ENCODE measurements around the gene PHF23. TPM values are rescaled to one million over a fixed set of nuclear protein-coding genes. Genes with fewer than 3 reads are reported as not detected.

PHF23 gene
- total RNA-seq, 1 experiment from 2014 or later: 32.7 TPM

GRCh38 chr17:7232114-7232513 lies 7.1 kb downstream of the PHF23 start:
- H2AFZ ChIP-seq (ENCODE audit: low read length): no peak overlapping the region
- TF ChIP-seq EZH2phosphoT487 (IDR thresholded peaks at IDR 0.05; ENCODE audit: borderline replicate concordance, low read length) (no peak), CTCF (conservative IDR thresholded peaks at IDR 0.05; ENCODE audit: low read depth, low read length) (no peak), EZH2 (IDR thresholded peaks at IDR 0.05; ENCODE audit: low read length, unreplicated experiment) (no peak)
- intact Hi-C loops (cut with micrococcal nuclease): no loop called here
- ChIA-PET CTCF (no interaction called here), POLR2A (ENCODE audit: unreplicated experiment) (no interaction called here)
- no peak overlapping the region for H3K9ac ChIP-seq (ENCODE audit: low read length)
- peak; percentile 1 for DNase-seq
- peaks cover 8% of the 10 kb centered on the region for H3F3A ChIP-seq (ENCODE audit: low read length, unreplicated experiment)
- H3K27me3 ChIP-seq (ENCODE audit: low read length): no peaks in the 10 kb centered on the region
- peaks cover 8% of the 10 kb centered on the region; the same call in 1 of the 2 replicates for H4K20me1 ChIP-seq (ENCODE audit: low read length)
- H3K4me1 ChIP-seq (ENCODE audit: insufficient read depth, low read length): peaks cover 30% of the 10 kb centered on the region
- peaks cover 53% of the 10 kb centered on the region for H3K79me2 ChIP-seq (ENCODE audit: low read length)
- no peaks in the 10 kb centered on the region for H3K9me3 ChIP-seq (ENCODE audit: low read length)
- peak overlapping the region; percentile 89 for H3K4me3 ChIP-seq (ENCODE audit: low read length)
- peaks cover 10% of the 10 kb centered on the region; the same call in 1 of the 2 replicates for H3K36me3 ChIP-seq (ENCODE audit: low read depth, low read length)
- peak overlapping the region; percentile 81 for H3K4me2 ChIP-seq (ENCODE audit: low read length)
- BruUV-seq (replicated peaks): TSS peak; percentile 13
- H3K9me2 ChIP-seq (replicated peaks; ENCODE audit: low read length): no peaks in the 10 kb centered on the region
- no peak overlapping the region for H3K27ac ChIP-seq (ENCODE audit: low read length)
- ATAC-seq: no peak

- DNase-seq (no peak), ATAC-seq (no peak)
- CTCF ChIA-PET: no interaction called here
- intact Hi-C loops (cut with micrococcal nuclease): no loop called here
- no peak overlapping the region for H3K9ac ChIP-seq (ENCODE audit: low read length)
- BruUV-seq (replicated peaks): no TSS peak
- H3K27me3 ChIP-seq (ENCODE audit: low read length): no peaks in the 10 kb centered on the region
- peaks cover 41% of the 10 kb centered on the region for H3K79me2 ChIP-seq (ENCODE audit: low read length)
- no peaks in the 10 kb centered on the region for H3K9me2 ChIP-seq (replicated peaks; ENCODE audit: low read length)
- no peak overlapping the region for H3K27ac ChIP-seq (ENCODE audit: low read length)
- no peak overlapping the region for H3K4me3 ChIP-seq (ENCODE audit: low read length)
- POLR2A ChIA-PET (ENCODE audit: unreplicated experiment): no interaction called here
- peaks cover 11% of the 10 kb centered on the region for H3K4me1 ChIP-seq (ENCODE audit: insufficient read depth, low read length)
- no peaks in the 10 kb centered on the region for H3K9me3 ChIP-seq (ENCODE audit: low read length)
- no peaks in the 10 kb centered on the region; the same call in 1 of the 2 replicates for H3K36me3 ChIP-seq (ENCODE audit: low read depth, low read length)
- H2AFZ ChIP-seq (ENCODE audit: low read length): no peak overlapping the region
- H3F3A ChIP-seq (ENCODE audit: low read length, unreplicated experiment): no peaks in the 10 kb centered on the region
- peaks cover 8% of the 10 kb centered on the region; the same call in 1 of the 2 replicates for H4K20me1 ChIP-seq (ENCODE audit: low read length)
- no peak overlapping the region for H3K4me2 ChIP-seq (ENCODE audit: low read length)
- TF ChIP-seq CTCF (conservative IDR thresholded peaks at IDR 0.05; ENCODE audit: low read depth, low read length): no peak
- no peak for TF ChIP-seq EZH2phosphoT487 (IDR thresholded peaks at IDR 0.05; ENCODE audit: borderline replicate concordance, low read length)
- TF ChIP-seq EZH2 (IDR thresholded peaks at IDR 0.05; ENCODE audit: low read length, unreplicated experiment): no peak
These were observed 9.8 kb downstream of the PHF23 start for GRCh38 chr17:7229504-7229903.

- no peaks in the 10 kb centered on the region; the same call in 1 of the 2 replicates for H3K36me3 ChIP-seq (ENCODE audit: low read depth, low read length)
- ChIA-PET CTCF (no interaction called here), POLR2A (ENCODE audit: unreplicated experiment) (no interaction called here)
- H3K27me3 ChIP-seq (ENCODE audit: low read length): no peaks in the 10 kb centered on the region
- H3K4me1 ChIP-seq (ENCODE audit: insufficient read depth, low read length): peaks cover 10% of the 10 kb centered on the region
- DNase-seq: no peak
- no peak overlapping the region for H3K4me2 ChIP-seq (ENCODE audit: low read length)
- TF ChIP-seq CTCF (conservative IDR thresholded peaks at IDR 0.05; ENCODE audit: low read depth, low read length) (no peak), EZH2 (IDR thresholded peaks at IDR 0.05; ENCODE audit: low read length, unreplicated experiment) (no peak), EZH2phosphoT487 (IDR thresholded peaks at IDR 0.05; ENCODE audit: borderline replicate concordance, low read length) (no peak)
- intact Hi-C loops (cut with micrococcal nuclease): no loop called here
- H2AFZ ChIP-seq (ENCODE audit: low read length): no peak overlapping the region
- no peak overlapping the region for H3K27ac ChIP-seq (ENCODE audit: low read length)
- H3F3A ChIP-seq (ENCODE audit: low read length, unreplicated experiment): no peaks in the 10 kb centered on the region
- no TSS peak for BruUV-seq (replicated peaks)
- H3K9me3 ChIP-seq (ENCODE audit: low read length): no peaks in the 10 kb centered on the region
- no peak for ATAC-seq
- peaks cover 8% of the 10 kb centered on the region; the same call in 1 of the 2 replicates for H4K20me1 ChIP-seq (ENCODE audit: low read length)
- H3K79me2 ChIP-seq (ENCODE audit: low read length): peaks cover 38% of the 10 kb centered on the region
- no peak overlapping the region for H3K9ac ChIP-seq (ENCODE audit: low read length)
- no peaks in the 10 kb centered on the region for H3K9me2 ChIP-seq (replicated peaks; ENCODE audit: low read length)
- H3K4me3 ChIP-seq (ENCODE audit: low read length): no peak overlapping the region
These were observed 10.3 kb downstream of the PHF23 start for GRCh38 chr17:7228920-7229319.
